ENCODE results near the gene KANSL1.
"Not testable (repeated sequence)": the region's sequence is repeated elsewhere in the genome, so short reads cannot be mapped to it uniquely, and the experiment has no call there.

Gene KANSL1

GRCh38 chr17:46020998-46021397 is 172.2 kb downstream of the KANSL1 start:
- no peak for DNase-seq (ENCODE audit: low read depth)
- TF ChIP-seq, protein P1, sequence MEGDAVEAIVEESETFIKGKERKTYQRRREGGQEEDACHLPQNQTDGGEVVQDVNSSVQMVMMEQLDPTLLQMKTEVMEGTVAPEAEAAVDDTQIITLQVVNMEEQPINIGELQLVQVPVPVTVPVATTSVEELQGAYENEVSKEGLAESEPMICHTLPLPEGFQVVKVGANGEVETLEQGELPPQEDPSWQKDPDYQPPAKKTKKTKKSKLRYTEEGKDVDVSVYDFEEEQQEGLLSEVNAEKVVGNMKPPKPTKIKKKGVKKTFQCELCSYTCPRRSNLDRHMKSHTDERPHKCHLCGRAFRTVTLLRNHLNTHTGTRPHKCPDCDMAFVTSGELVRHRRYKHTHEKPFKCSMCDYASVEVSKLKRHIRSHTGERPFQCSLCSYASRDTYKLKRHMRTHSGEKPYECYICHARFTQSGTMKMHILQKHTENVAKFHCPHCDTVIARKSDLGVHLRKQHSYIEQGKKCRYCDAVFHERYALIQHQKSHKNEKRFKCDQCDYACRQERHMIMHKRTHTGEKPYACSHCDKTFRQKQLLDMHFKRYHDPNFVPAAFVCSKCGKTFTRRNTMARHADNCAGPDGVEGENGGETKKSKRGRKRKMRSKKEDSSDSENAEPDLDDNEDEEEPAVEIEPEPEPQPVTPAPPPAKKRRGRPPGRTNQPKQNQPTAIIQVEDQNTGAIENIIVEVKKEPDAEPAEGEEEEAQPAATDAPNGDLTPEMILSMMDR (conservative IDR thresholded peaks at IDR 0.05; ENCODE audit: control insufficient read depth, insufficient read depth, low read depth, low read length), result no peak
- no peak overlapping the region for H3K4me3 ChIP-seq (ENCODE audit: control insufficient read depth, low read depth, low read length)

DNA sequence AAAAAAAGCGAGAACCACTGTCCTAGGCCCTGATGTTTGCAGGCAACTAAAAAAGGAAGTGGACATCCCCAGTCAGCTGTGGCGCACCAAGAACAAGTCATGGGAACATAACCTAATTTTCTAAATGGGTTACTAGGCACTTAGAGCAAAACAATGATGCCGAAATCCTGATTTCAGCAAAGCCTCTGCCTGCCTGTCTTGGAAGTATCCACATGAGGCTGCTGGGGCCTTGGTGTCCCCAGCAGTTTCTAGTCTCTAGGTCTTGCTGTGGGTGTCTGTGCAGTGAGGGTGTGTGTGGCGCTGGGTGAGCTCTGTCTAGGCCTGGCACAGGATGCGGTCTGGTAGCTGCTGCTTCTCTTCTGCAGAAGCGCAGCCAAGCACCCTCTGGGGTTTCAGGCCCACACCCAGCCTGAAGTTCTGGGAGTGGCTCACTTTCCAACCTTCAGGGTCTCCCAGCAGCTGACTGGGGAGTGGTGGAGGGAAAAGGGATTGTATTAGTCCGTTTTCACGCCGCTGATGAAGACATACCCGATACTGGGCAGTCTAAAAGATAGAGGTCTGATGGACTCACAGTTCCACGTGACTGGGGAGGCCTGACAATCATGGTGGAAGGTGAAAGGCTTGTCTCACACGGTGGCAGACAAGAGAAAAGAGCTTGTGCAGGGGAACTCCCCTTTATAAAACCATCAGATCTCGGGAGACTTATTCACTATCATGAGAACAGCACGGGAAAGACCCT is 173.0 kb downstream of the KANSL1 start:
- TF ChIP-seq, protein P1 (conservative IDR thresholded peaks at IDR 0.05; ENCODE audit: control insufficient read depth, insufficient read depth, low read depth, low read length), result no peak
- no peak for DNase-seq (ENCODE audit: low read depth)
- no peak overlapping the region for H3K4me3 ChIP-seq (ENCODE audit: control insufficient read depth, low read depth, low read length)

GRCh38 chr17:46019408-46019925 is 173.8 kb downstream of the KANSL1 start:
- DNase-seq (ENCODE audit: low read depth); H3K4me3 ChIP-seq (ENCODE audit: control insufficient read depth, low read depth, low read length): not testable (repeated sequence)

DNA sequence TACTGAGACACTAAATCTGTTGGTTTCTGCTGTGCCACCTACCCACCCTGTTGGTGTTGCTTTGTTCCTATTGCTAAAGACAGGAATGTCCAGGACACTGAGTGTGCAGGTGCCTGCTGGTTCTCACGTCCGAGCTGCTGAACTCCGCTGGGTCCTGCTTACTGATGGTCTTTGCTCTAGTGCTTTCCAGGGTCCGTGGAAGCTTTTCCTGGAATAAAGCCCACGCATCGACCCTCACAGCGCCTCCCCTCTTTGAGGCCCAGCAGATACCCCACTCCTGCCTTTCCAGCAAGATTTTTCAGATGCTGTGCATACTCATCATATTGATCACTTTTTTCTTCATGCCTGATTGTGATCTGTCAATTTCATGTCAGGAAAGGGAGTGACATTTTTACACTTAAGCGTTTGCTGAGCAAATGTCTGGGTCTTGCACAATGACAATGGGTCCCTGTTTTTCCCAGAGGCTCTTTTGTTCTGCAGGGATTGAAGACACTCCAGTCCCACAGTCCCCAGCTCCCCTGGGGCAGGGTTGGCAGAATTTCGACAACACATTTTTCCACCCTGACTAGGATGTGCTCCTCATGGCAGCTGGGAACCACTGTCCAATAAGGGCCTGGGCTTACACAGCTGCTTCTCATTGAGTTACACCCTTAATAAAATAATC is 179.6 kb downstream of the KANSL1 start:
- DNase-seq (ENCODE audit: low read depth), result peak; percentile 57
- H3K4me3 ChIP-seq (ENCODE audit: control insufficient read depth, low read depth, low read length), result no peak overlapping the region
- TF ChIP-seq, protein P1 (conservative IDR thresholded peaks at IDR 0.05; ENCODE audit: control insufficient read depth, insufficient read depth, low read depth, low read length), result no peak

DNA sequence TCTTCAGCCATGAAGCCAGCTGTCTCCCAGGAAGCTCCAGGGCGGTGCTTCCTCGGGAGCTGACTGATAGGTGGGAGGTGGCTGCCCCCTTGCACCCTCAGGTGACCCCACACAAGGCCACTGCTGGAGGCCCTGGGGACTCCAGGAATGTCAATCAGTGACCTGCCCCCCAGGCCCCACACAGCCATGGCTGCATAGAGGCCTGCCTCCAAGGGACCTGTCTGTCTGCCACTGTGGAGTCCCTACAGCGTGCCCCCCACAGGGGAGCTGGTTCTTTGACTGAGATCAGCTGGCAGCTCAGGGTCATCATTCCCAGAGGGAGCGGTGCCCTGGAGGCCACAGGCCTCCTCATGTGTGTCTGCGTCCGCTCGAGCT is 180.1 kb downstream of the KANSL1 start:
- TF ChIP-seq, protein P1 (conservative IDR thresholded peaks at IDR 0.05; ENCODE audit: control insufficient read depth, insufficient read depth, low read depth, low read length), result no peak
- no peak for DNase-seq (ENCODE audit: low read depth)

GRCh38 chr17:46012506-46013079 is 180.6 kb downstream of the KANSL1 start:
- TF ChIP-seq, protein P1 (conservative IDR thresholded peaks at IDR 0.05; ENCODE audit: control insufficient read depth, insufficient read depth, low read depth, low read length), result no peak
- no peak for DNase-seq (ENCODE audit: low read depth)
- no peak overlapping the region for H3K4me3 ChIP-seq (ENCODE audit: control insufficient read depth, low read depth, low read length)

More for the DNA sequence above, 180.1 kb downstream of the KANSL1 start:
- H3K4me3 ChIP-seq (ENCODE audit: control insufficient read depth, low read depth, low read length), result no peak overlapping the region

Measured in fibroblast of mammary gland (primary cell).